Right kidney (tissue), 1 donor: ENCODE data around the gene PKD1.
A peak's percentile ranks its signal among the peaks of the same experiment; 100 is the strongest.
"Not testable (repeated sequence)": the region's sequence is repeated elsewhere in the genome, so short reads cannot be mapped to it uniquely, and the experiment has no call there.

ENCODE experiments used
- DNase-seq: peaks from one replicate; pipeline ENCODE4 v3.0.0-alpha.2; 2016

Gene PKD1

GRCh38 chr16:2124694-2125444 is 10.8 kb downstream of the PKD1 start:
- DNase-seq = peak; percentile 73

DNA sequence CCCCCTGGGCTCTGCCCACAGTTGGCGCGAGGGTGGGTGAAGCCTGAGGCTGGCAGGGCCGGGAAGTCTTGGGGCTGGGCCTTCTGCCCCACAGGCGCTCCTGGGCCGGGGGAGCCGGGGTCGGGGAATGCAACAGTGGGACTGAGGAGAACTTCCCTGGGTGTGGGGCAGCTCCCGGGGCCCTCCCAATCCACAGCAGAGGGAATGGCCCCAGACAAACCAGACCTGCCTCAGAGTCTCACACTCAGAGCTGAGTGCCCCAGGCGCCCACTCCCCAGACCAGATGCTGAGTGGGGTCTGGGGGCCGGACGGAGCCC is 11.4 kb downstream of the PKD1 start:
- DNase-seq = not testable (repeated sequence)

- not testable (repeated sequence) for DNase-seq
These were observed 11.9 kb downstream of the PKD1 start for GRCh38 chr16:2123706-2124376.

DNA sequence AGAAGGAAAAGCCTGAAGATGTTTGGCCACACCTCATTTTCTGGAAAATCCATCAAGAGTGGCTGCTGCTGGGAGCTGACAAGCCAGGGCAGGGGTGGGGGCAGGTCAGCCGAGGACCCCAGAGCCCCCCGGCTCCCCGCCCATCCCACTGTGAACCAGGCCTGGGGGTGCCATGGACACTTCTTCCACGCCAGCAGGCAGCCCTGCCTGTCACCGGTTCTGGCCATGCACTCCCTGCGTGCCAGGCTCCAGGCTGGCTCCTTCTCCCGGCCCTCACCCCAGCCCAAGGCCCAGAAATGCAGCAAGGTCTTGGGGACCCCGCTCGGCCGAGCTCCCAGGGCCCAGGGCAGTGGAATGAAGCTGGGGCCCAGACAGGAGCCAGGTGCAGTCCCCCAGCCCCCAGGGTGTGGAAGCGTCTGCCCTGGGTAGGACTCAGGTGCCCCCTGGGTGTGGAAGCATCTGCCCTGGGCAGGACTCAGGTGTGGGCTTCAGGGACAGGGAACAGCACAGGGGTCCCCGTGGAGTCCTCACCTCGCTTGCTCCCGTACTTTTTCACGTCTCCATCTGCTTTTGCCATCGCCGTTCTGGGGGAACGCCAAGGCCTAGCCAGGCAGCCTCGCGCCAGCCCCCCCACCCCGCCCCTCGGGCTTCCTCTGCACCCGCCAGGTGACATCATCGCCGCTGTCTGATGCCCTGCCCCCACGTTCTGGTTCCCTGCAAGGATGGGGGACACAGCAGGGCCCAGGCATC is 12.6 kb downstream of the PKD1 start:
- not testable (repeated sequence) for DNase-seq

- no peak for DNase-seq
These were observed 13.3 kb downstream of the PKD1 start for GRCh38 chr16:2122429-2122828.

DNA sequence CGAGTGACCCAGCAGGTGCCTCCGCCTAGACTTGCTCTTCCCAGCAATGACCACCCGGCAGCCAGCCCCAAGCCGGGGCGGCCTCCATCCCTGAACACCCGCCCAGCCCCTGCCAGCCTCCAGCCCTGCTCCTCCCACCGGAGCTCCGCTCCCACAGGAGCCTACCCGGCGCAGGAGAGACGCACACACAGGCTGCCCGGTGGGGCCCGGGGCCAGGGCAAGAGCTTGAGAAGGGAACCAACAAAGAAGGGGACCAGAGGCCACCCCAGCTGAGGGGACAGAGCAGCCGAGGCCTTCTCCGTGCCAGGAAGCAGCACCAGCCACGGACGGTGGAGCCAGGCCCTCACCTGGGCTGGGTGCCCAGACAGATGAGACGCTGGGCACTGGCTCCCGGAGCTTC is 13.8 kb downstream of the PKD1 start:
- no peak for DNase-seq

DNA sequence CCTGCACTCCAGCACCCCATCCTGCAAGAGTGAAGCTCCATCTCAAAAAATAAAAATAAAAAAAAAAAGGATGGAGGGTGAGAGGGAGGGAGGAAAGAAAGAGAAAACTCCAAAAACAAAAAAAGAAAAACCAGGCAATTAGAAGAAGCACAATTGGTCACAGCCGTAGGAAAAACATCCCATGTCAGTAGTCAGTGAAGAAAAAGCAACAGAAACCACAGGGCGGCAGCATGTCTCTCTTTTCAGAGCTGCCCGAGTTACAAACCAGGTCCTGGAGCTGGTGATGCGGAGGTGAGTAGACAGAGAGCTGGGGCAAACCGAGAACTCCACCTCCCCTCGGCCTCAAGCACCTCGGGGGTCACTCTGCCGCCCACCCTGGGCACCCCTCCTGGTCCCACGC is 14.4 kb downstream of the PKD1 start:
- not testable (repeated sequence) for DNase-seq

DNA sequence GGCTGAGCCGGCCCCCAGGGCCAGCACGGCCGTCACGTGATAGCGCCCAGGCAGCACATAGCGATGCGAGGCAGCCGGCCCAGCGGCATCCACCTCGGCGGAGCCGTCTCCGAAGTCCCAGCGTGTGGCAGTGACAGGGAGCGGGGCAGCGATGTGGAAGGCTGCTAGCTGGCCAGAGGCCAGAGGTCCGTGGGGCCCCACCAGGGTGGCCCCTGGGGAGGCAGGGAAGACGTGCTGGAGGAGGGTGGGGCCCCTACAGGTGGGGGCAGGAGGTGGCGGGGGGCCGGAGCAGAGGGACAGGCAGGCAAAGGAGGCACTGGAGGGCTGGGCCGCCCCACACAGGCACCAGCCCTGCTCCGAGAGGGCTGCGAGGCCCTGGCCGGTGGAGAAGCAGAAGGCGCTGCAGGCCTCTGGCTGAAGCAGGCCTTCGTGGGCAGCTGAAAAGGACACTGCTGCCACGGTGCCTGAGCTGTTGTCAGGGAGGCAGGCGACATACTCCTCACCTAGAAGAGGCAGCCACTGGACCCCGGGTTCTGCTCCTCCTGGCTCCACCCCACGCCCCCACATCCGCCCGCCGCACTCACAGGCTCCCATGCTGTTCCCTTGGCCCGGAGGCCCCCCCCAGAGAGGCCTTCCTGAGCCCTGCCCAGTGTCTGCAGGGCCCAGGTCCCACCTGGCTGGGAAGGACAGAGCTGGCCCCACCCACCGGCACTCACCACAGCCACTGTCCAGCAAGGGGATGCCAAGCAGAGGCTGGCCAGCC is 17.6 kb downstream of the PKD1 start:
- DNase-seq = not testable (repeated sequence)

DNA sequence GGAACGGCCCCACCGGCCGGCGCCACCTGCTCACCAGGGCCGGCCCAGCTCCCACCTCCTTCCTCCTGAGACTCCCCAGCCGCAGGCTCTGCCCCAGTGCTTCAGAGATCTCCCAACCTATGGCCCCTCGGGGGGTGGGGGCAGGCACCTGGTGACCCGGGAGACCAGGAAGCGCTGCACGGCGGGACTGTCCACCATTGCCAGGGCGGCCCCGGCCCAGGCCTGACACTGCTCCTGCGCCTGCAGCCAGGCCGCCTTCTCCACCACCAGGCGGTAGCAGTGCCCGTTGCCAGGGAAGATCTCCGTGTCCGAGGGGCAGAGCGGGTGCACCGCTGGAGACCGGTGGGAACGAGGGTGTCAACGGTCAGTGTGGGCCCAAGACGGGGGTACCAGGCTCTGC is 18.4 kb downstream of the PKD1 start:
- DNase-seq = not testable (repeated sequence)

- not testable (repeated sequence) for DNase-seq
These were observed 19.3 kb downstream of the PKD1 start for GRCh38 chr16:2116428-2116827.

- DNase-seq = no peak
These were observed 20.1 kb downstream of the PKD1 start for GRCh38 chr16:2115591-2115973.

DNA sequence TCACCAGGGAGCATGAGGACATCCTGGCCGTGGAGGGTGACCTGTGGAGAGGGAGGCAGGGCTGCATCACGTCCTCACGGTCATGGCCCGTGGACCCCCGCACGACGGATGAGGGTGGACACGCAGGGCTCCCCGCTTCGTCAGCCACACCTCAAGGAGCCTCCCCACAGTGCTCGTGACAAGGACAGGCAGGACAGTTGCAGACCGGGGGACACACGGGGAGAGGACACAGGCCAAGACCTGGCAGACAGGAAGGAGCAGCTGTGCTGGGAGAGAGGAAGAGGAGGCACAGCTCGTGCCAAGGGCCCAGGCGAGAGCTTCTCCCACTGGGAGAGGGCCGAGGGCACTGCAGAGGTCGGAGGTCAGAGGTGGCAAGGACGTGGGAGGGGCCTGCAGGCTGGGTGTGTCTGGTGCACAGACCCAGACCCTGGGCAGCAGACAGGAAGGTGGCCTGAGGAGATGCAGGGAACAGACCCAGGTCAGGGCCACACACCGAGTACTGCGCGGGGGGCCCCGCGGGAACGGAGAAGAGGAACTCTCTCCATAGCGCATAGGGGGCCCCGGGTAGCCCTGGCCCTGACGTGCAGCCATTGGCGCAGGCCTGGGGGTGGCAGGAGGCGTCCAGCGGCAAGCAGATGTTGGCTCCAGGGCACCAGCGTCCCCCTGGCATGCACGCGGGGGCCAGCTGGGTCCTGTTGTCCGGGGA is 20.7 kb downstream of the PKD1 start:
- not testable (repeated sequence) for DNase-seq

DNA sequence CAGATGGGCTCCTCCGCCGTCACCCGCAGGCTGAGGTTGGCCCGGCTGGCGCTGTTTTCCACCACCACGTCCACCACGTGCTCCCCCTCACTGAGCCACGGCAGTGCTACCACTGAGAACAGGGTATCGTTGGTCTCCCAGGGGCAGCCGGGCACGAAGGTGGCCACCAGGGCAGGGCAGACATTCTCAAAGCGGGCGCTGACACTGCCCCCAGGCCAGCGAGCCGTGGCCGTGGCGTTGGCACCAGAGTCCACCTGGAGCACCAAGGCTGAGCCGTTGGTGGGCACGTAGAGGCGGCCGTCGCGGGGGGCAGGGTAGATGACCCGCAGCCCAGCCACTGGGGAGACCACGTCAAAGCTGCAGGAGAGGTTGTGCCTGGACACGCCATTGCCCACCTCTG is 21.5 kb downstream of the PKD1 start:
- DNase-seq = not testable (repeated sequence)

DNA sequence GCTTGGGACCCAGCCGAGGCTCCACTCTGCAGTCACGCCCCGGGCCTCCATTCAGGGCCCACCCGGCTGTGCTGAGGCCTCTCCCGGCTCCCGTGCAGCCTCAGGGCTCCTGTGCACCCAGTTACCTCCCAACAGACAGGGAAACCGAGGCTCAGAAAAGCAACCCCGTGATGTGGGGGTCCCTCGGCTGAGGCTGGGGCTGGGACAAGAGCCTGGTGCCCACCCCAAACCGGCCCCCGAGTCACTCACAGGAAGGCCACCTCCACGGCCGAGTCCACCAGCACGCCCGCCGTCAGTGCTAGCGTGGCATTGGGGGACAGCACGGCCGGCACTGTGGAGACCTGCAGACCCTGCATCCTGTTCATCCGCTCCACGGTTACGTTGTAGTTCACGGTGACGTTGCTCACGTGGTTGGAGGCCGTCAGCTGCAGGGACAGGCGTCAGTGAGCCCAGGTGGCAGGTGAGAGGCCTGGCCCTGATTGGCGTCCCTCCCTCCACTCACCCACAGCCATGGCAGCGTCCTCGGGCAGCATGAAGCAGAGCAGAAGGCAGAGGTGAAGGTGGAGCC is 23.1 kb downstream of the PKD1 start:
- not testable (repeated sequence) for DNase-seq

- DNase-seq = not testable (repeated sequence)
These were observed 24.0 kb downstream of the PKD1 start for GRCh38 chr16:2111412-2112335.

DNA sequence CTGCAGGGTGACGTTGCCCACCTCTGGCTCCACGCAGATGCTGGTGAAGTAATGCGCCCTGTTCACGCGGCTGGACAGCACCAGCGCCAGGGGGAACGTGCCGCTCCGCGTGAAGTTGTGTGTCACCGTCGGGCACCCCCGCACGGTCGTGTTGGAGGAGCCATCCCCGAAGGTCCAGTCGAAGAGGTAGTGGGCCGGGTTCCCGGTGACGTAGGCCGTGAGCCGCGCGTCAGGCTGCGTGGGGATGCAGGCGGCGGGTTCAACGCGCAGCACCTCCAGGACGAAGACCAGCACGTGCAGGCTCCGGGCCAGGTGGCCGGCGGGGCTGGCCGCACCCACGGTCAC is 24.7 kb downstream of the PKD1 start:
- DNase-seq = not testable (repeated sequence)

DNA sequence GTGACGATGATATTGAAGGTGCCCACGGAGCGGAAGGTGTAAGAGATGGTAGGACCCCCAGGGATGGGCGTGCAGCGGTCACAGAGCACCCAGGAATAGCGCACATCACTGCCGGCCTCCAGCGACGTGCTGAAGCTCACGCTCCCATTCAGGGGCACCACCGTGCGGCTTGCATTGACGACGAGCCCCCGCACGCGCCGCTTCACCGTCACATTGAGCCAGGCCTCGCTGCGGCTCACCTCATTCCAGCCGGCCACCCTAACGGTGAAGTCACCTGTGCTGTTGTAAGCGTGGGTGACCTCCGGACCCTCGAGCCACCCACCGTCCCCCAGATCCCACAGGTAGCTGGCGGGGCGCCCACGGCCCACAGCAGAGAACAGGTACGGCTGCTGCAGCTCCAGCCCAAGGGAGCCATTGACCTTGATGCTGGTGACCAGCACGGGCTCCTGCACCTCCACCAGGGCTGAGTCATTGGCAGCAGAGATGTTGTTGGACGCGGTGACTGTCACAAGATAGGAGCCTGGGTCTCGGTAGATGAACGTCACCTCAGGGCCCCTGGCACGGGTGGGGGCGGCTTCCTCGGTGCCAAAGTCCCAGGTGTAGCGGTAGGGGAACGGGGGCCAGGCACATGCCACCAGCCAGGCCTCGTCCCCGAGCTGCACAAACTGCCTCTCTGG is 25.2 kb downstream of the PKD1 start:
- not testable (repeated sequence) for DNase-seq

GRCh38 chr16:2109872-2110271 is 25.8 kb downstream of the PKD1 start:
- DNase-seq = not testable (repeated sequence)

- not testable (repeated sequence) for DNase-seq
These were observed 26.5 kb downstream of the PKD1 start for GRCh38 chr16:2109271-2109580.
